Measurements from ENCODE around the gene FRMD3. TPM values are rescaled to one million over a fixed set of nuclear protein-coding genes. Genes with fewer than 3 reads are reported as not detected.

Gene FRMD3
- total RNA-seq, 1 donor from 2014 or later: 1.9 TPM

DNA sequence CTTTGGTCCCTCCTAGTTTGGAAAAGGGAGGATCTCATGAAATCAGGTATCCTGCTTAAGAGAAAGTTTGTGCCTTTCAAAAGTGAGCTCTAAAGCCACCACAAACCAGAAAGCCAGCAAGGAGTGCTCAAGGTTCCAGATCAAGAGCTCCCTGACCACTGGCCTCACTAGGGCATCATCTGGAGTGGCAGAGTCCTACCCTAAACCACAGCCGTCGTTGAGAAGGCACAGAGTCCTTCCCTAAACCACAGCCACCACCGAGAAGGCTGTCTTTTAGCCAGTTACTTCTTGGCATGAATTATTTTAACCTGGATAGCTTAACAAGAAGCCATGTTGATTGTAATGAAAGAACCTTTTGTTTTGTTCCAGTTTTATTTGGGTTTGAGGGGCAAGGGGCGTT lies 102.9 kb downstream of the FRMD3 start:
- no peak overlapping the region for H3K9ac ChIP-seq
- no peaks in the 10 kb centered on the region for H3K27me3 Mint-ChIP-seq (ENCODE audit: insufficient read depth, low read depth)
- H3K36me3 Mint-ChIP-seq: no peaks in the 10 kb centered on the region
- H3K27me3 ChIP-seq: no peaks in the 10 kb centered on the region
- H3K9me3 Mint-ChIP-seq: peaks cover 5% of the 10 kb centered on the region
- no peak overlapping the region for H2AFZ ChIP-seq (replicated peaks)
- H3K27ac Mint-ChIP-seq: no peak overlapping the region
- H3K4me1 Mint-ChIP-seq: peaks cover 17% of the 10 kb centered on the region
- no peaks in the 10 kb centered on the region for H3K4me1 ChIP-seq
- no peaks in the 10 kb centered on the region for H4K20me1 ChIP-seq (ENCODE audit: low read depth)
- no peak overlapping the region for H3K4me3 Mint-ChIP-seq
- no peak overlapping the region for H3K4me2 ChIP-seq
- no peaks in the 10 kb centered on the region for H3K36me3 ChIP-seq
- H3K79me2 ChIP-seq (ENCODE audit: low read depth): no peaks in the 10 kb centered on the region
- H3K9me3 ChIP-seq (ENCODE audit: low read depth): no peaks in the 10 kb centered on the region
- no peak overlapping the region for H3K27ac ChIP-seq
- no peak overlapping the region for H3K4me3 ChIP-seq
- DNase-seq (ENCODE audit: low spot score): no peak
- TF ChIP-seq, protein P1, sequence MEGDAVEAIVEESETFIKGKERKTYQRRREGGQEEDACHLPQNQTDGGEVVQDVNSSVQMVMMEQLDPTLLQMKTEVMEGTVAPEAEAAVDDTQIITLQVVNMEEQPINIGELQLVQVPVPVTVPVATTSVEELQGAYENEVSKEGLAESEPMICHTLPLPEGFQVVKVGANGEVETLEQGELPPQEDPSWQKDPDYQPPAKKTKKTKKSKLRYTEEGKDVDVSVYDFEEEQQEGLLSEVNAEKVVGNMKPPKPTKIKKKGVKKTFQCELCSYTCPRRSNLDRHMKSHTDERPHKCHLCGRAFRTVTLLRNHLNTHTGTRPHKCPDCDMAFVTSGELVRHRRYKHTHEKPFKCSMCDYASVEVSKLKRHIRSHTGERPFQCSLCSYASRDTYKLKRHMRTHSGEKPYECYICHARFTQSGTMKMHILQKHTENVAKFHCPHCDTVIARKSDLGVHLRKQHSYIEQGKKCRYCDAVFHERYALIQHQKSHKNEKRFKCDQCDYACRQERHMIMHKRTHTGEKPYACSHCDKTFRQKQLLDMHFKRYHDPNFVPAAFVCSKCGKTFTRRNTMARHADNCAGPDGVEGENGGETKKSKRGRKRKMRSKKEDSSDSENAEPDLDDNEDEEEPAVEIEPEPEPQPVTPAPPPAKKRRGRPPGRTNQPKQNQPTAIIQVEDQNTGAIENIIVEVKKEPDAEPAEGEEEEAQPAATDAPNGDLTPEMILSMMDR (IDR thresholded peaks at IDR 0.05): no peak
- TF ChIP-seq EZH2 (IDR thresholded peaks at IDR 0.05): no peak
- no peak for TF ChIP-seq EZH2phosphoT487 (IDR thresholded peaks at IDR 0.05)
- H3F3A ChIP-seq (ENCODE audit: low read depth): no peaks in the 10 kb centered on the region

DNA sequence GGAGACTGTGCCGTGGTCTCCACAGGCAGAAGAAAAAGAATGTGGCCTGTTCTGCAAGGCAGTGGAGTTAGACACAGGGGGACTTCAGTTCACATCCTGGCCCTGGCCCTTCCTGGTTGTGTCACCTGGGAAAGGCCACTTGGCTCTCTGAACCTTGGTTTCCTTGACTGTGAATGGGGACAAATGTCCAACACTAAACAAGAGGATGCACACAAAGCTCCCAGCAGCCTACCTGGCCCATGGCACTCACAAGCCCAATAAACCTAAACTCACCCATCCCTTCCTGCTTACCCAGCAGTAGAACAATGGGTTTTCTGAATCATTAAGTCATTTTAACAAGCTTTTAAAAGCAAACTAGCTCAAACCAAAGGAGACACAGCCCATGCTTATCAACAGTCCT lies 103.9 kb downstream of the FRMD3 start:
- Histone ChIP-seq H3K4me1 (no peaks in the 10 kb centered on the region), H3K36me3 (no peaks in the 10 kb centered on the region), H4K20me1 (ENCODE audit: low read depth) (no peaks in the 10 kb centered on the region), H3K79me2 (ENCODE audit: low read depth) (no peaks in the 10 kb centered on the region), H3F3A (ENCODE audit: low read depth) (no peaks in the 10 kb centered on the region), H2AFZ (replicated peaks) (no peak overlapping the region), H3K9me3 (ENCODE audit: low read depth) (no peaks in the 10 kb centered on the region), H3K9ac (no peak overlapping the region), H3K4me2 (no peak overlapping the region), H3K27ac (no peak overlapping the region), H3K4me3 (no peak overlapping the region), H3K27me3 (no peaks in the 10 kb centered on the region)
- H3K9me3 Mint-ChIP-seq: peaks cover 5% of the 10 kb centered on the region
- no peaks in the 10 kb centered on the region for H3K36me3 Mint-ChIP-seq
- no peaks in the 10 kb centered on the region for H3K27me3 Mint-ChIP-seq (ENCODE audit: insufficient read depth, low read depth)
- TF ChIP-seq EZH2 (IDR thresholded peaks at IDR 0.05) (no peak), EZH2phosphoT487 (IDR thresholded peaks at IDR 0.05) (no peak)
- TF ChIP-seq, protein P1 (IDR thresholded peaks at IDR 0.05): no peak
- peaks cover 22% of the 10 kb centered on the region for H3K4me1 Mint-ChIP-seq
- H3K27ac Mint-ChIP-seq: no peak overlapping the region
- H3K4me3 Mint-ChIP-seq: no peak overlapping the region
- no peak for DNase-seq (ENCODE audit: low spot score)

DNA sequence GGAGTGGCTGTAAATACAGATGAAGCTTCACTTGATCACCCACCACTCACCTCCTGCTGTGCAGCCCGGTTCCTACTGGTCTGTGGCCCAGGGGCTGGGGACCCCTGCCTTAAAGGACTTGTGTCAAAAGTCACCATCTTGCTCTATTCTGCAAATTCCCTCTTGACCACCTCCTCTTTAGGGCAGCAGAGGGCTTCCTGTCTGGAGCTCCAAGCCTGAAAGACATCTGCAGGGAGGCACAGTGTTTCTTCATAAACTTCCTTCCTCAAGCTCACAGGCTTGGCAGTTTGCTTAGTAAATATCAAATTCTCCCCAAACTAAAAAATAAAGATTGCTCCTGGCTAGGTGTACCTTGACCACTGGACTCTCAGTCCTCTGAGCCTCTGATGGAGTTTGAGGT lies 104.4 kb downstream of the FRMD3 start:
- H2AFZ ChIP-seq (replicated peaks): no peak overlapping the region
- no peaks in the 10 kb centered on the region for H3F3A ChIP-seq (ENCODE audit: low read depth)
- H3K36me3 Mint-ChIP-seq: no peaks in the 10 kb centered on the region
- H3K9me3 Mint-ChIP-seq: peaks cover 5% of the 10 kb centered on the region
- H4K20me1 ChIP-seq (ENCODE audit: low read depth): no peaks in the 10 kb centered on the region
- no peaks in the 10 kb centered on the region for H3K36me3 ChIP-seq
- H3K4me1 Mint-ChIP-seq: peaks cover 23% of the 10 kb centered on the region
- no peak overlapping the region for H3K27ac Mint-ChIP-seq
- no peaks in the 10 kb centered on the region for H3K4me1 ChIP-seq
- no peaks in the 10 kb centered on the region for H3K27me3 ChIP-seq
- no peak overlapping the region for H3K4me3 ChIP-seq
- DNase-seq (ENCODE audit: low spot score): no peak
- no peak overlapping the region for H3K9ac ChIP-seq
- H3K27me3 Mint-ChIP-seq (ENCODE audit: insufficient read depth, low read depth): no peaks in the 10 kb centered on the region
- no peaks in the 10 kb centered on the region for H3K79me2 ChIP-seq (ENCODE audit: low read depth)
- TF ChIP-seq, protein P1 (IDR thresholded peaks at IDR 0.05): no peak
- TF ChIP-seq EZH2phosphoT487 (IDR thresholded peaks at IDR 0.05): no peak
- TF ChIP-seq EZH2 (IDR thresholded peaks at IDR 0.05): no peak
- H3K4me3 Mint-ChIP-seq: no peak overlapping the region
- no peak overlapping the region for H3K27ac ChIP-seq
- H3K4me2 ChIP-seq: no peak overlapping the region
- no peaks in the 10 kb centered on the region for H3K9me3 ChIP-seq (ENCODE audit: low read depth)
